Measurements from ENCODE around the gene BICRA. TPM values are rescaled to one million over a fixed set of nuclear protein-coding genes. Genes with fewer than 3 reads are reported as not detected.
"Not testable (repeated sequence)": the region's sequence is repeated elsewhere in the genome, so short reads cannot be mapped to it uniquely, and the experiment has no call there.

The BICRA gene
- total RNA-seq, 1 donor from 2014 or later: 17.1 TPM

DNA sequence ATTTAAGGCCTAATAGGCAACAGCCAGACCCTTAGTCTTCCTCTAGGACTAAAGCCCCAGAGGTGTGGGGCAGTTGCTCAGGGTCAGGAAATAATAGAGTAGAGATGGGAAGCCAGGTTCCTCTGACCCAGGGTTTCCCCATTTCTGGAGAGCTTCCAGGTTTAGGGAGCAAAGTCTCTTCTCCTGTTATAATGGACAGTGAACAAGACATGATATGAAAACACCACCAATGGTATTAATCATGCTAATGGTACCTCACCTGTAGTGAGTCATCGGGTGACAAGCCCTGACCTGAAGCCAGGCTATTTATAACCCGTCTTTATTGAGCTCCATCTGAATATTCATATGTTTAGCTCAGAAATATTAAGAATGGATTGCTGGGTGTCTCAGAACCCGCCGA, 24.6 kb downstream of the BICRA start:
- Mint-ChIP-seq H3K4me1 (ENCODE audit: unreplicated experiment) (peaks cover 23% of the 10 kb centered on the region), H3K27me3 (ENCODE audit: unreplicated experiment) (no peaks in the 10 kb centered on the region), H3K36me3 (ENCODE audit: unreplicated experiment) (peaks cover 16% of the 10 kb centered on the region), H3K9me3 (ENCODE audit: unreplicated experiment) (no peaks in the 10 kb centered on the region), H3K4me3 (ENCODE audit: unreplicated experiment) (no peak overlapping the region), H3K27ac (ENCODE audit: unreplicated experiment) (no peak overlapping the region)
- TF ChIP-seq, protein P1, sequence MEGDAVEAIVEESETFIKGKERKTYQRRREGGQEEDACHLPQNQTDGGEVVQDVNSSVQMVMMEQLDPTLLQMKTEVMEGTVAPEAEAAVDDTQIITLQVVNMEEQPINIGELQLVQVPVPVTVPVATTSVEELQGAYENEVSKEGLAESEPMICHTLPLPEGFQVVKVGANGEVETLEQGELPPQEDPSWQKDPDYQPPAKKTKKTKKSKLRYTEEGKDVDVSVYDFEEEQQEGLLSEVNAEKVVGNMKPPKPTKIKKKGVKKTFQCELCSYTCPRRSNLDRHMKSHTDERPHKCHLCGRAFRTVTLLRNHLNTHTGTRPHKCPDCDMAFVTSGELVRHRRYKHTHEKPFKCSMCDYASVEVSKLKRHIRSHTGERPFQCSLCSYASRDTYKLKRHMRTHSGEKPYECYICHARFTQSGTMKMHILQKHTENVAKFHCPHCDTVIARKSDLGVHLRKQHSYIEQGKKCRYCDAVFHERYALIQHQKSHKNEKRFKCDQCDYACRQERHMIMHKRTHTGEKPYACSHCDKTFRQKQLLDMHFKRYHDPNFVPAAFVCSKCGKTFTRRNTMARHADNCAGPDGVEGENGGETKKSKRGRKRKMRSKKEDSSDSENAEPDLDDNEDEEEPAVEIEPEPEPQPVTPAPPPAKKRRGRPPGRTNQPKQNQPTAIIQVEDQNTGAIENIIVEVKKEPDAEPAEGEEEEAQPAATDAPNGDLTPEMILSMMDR (IDR thresholded peaks at IDR 0.05): no peak
- DNase-seq (ENCODE audit: extremely low spot score, unreplicated experiment): no peak

DNA sequence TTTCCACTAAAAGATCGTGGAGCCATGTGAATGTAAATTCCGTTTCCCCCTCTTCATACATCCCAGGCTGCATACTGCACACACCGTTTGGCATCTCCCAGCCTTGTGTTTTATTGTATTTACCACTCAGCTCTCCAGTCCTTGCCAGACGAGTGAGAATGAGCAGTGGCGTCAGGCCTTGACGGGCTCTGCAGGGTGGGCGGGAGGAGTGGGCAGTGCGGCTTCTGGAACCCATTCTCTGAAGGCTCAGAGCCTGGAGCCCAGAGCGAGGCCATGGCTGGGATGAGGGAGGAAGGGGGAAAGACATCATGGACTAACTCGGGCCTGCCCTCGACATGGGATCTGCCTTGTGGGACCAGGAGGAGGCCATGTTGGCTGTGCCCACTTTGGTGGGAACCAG, 25.1 kb downstream of the BICRA start:
- Mint-ChIP-seq H3K4me1 (ENCODE audit: unreplicated experiment) (peaks cover 25% of the 10 kb centered on the region), H3K9me3 (ENCODE audit: unreplicated experiment) (no peaks in the 10 kb centered on the region), H3K36me3 (ENCODE audit: unreplicated experiment) (peaks cover 16% of the 10 kb centered on the region), H3K27ac (ENCODE audit: unreplicated experiment) (no peak overlapping the region), H3K4me3 (ENCODE audit: unreplicated experiment) (no peak overlapping the region), H3K27me3 (ENCODE audit: unreplicated experiment) (no peaks in the 10 kb centered on the region)
- no peak for DNase-seq (ENCODE audit: extremely low spot score, unreplicated experiment)
- TF ChIP-seq, protein P1 (IDR thresholded peaks at IDR 0.05): no peak

- peaks cover 16% of the 10 kb centered on the region for H3K36me3 Mint-ChIP-seq (ENCODE audit: unreplicated experiment)
- not testable (repeated sequence) for H3K4me3 Mint-ChIP-seq (ENCODE audit: unreplicated experiment); H3K27me3 Mint-ChIP-seq (ENCODE audit: unreplicated experiment); H3K9me3 Mint-ChIP-seq (ENCODE audit: unreplicated experiment); H3K27ac Mint-ChIP-seq (ENCODE audit: unreplicated experiment); DNase-seq (ENCODE audit: extremely low spot score, unreplicated experiment)
- peaks cover 25% of the 10 kb centered on the region for H3K4me1 Mint-ChIP-seq (ENCODE audit: unreplicated experiment)
These were observed 26.3 kb downstream of the BICRA start for GRCh38 chr19:47635152-47635754.

- no peaks in the 10 kb centered on the region for H3K27me3 Mint-ChIP-seq (ENCODE audit: unreplicated experiment)
- peaks cover 5% of the 10 kb centered on the region for H3K36me3 Mint-ChIP-seq (ENCODE audit: unreplicated experiment)
- no peak for DNase-seq (ENCODE audit: extremely low spot score, unreplicated experiment)
- peaks cover 25% of the 10 kb centered on the region for H3K4me1 Mint-ChIP-seq (ENCODE audit: unreplicated experiment)
- H3K4me3 Mint-ChIP-seq (ENCODE audit: unreplicated experiment): no peak overlapping the region
- H3K27ac Mint-ChIP-seq (ENCODE audit: unreplicated experiment): peak overlapping the region; percentile 83
- no peaks in the 10 kb centered on the region for H3K9me3 Mint-ChIP-seq (ENCODE audit: unreplicated experiment)
- TF ChIP-seq, protein P1 (IDR thresholded peaks at IDR 0.05): no peak
These were observed 28.6 kb downstream of the BICRA start for GRCh38 chr19:47637550-47637949.

- no peak overlapping the region for H3K27ac Mint-ChIP-seq (ENCODE audit: unreplicated experiment)
- no peak overlapping the region for H3K4me3 Mint-ChIP-seq (ENCODE audit: unreplicated experiment)
- no peaks in the 10 kb centered on the region for H3K27me3 Mint-ChIP-seq (ENCODE audit: unreplicated experiment)
- no peak for DNase-seq (ENCODE audit: extremely low spot score, unreplicated experiment)
- TF ChIP-seq, protein P1 (IDR thresholded peaks at IDR 0.05): no peak
- no peaks in the 10 kb centered on the region for H3K9me3 Mint-ChIP-seq (ENCODE audit: unreplicated experiment)
- H3K4me1 Mint-ChIP-seq (ENCODE audit: unreplicated experiment): peaks cover 36% of the 10 kb centered on the region
- peaks cover 7% of the 10 kb centered on the region for H3K36me3 Mint-ChIP-seq (ENCODE audit: unreplicated experiment)
These were observed 33.1 kb downstream of the BICRA start for GRCh38 chr19:47641891-47642485.

Data from osteocyte (in vitro differentiated cells).